ENCODE data around the gene NEURL3.

DNA sequence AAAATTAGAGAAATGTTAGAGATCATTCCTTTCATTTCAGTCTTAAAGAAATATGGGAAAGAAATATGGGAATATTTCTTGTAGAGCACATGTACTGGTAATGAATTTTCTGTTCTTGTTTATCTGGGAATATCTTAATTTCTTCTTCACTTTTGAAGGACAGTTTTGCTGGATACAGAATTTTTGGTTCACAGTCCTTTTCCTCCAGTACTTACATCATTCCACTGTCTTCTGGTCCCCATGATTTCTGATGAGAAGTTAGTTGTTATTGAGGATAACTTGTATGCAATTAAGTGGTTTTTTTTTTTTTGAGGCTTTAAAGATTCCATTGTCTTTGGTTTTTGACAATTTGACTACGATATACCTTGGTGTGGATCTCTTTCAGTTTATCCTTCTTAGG, 11.0 kb downstream of the NEURL3 start:
- no peak for TF ChIP-seq POLR2A (IDR thresholded peaks at IDR 0.05; ENCODE audit: low read depth, low read length)
- TF ChIP-seq POLR2AphosphoS5 (IDR thresholded peaks at IDR 0.05; ENCODE audit: low read depth, low read length) = no peak

Measured in GM12891 (cell line).